ENCODE data around the gene TOP1. TPM values are rescaled to one million over a fixed set of nuclear protein-coding genes. Genes with fewer than 3 reads are reported as not detected.
A peak's percentile ranks its signal among the peaks of the same experiment; 100 is the strongest.

TOP1 gene
- total RNA-seq, 4 donors from 2014 or later = 23.1 to 49.9 (median 31.6) TPM

GRCh38 chr20:41136680-41137613 is 108.3 kb downstream of the TOP1 start, which contains the start of gene PLCG1:
Gene PLCG1, plus strand, starts transcription at chr20:41137543. Its CDS starts 99 bp downstream, at chr20:41137642.
- H3K27ac ChIP-seq = peak within 1 kb of the TSS; percentile 91 to 98 (median 95)
- H3K9me3 ChIP-seq = no peaks in the 10 kb centered on the region
- intact Hi-C loops (cut with DNase I) = loop anchor here (10.0 kb wide), 1 partner anchor 198 kb away; no protein-coding TSS in a partner anchor
- 0% methylated on average over 1 of the region's 121 CpGs; no CpG with 5 or more reads in 1 of the 2 donors for WGBS, 2 donors
- peak; percentile 30 for DNase-seq
- peaks cover 35 to 79% (median 49%) of the 10 kb centered on the region in 3 donors for H3K4me1 ChIP-seq
- peak within 1 kb of the TSS; percentile 72 to 98 (median 86) for H3K4me3 ChIP-seq
- H3K27me3 ChIP-seq = no peaks in the 10 kb centered on the region
- H3K36me3 ChIP-seq = no peaks in the 10 kb centered on the region
- TF ChIP-seq CTCF (IDR thresholded peaks at IDR 0.05) (peak in 1 of 6 experiments; percentile 10), POLR2A (IDR thresholded peaks at IDR 0.05) (peak in 2 of 4 donors; percentile 59 to 86)

- Histone ChIP-seq H3K4me3 (peak overlapping the region; percentile 72 to 98 (median 86)), H3K27me3 (no peaks in the 10 kb centered on the region), H3K9me3 (no peaks in the 10 kb centered on the region), H3K36me3 (no peaks in the 10 kb centered on the region), H3K27ac (peak overlapping the region; percentile 91 to 98 (median 95)), H3K4me1 (peaks cover 35 to 88% (median 58%) of the 10 kb centered on the region in 3 donors)
- peak; percentile 18 for DNase-seq
- intact Hi-C loops (cut with DNase I) = loop anchor here (10.0 kb wide), 1 partner anchor 197 kb away; no protein-coding TSS in a partner anchor
- 0% methylated on average over 4 of the region's 66 CpGs; no CpG with 5 or more reads in 1 of the 2 donors for WGBS, 2 donors
- TF ChIP-seq CTCF (IDR thresholded peaks at IDR 0.05) (no peak), POLR2A (IDR thresholded peaks at IDR 0.05) (peak in 1 of 4 donors; percentile 20)
These were observed 109.2 kb downstream of the TOP1 start for GRCh38 chr20:41137614-41138474.

GRCh38 chr20:41138475-41139226 is 110.0 kb downstream of the TOP1 start:
- Histone ChIP-seq H3K36me3 (no peaks in the 10 kb centered on the region), H3K9me3 (no peaks in the 10 kb centered on the region), H3K27ac (peak overlapping the region; percentile 91 to 98 (median 95)), H3K4me3 (peak overlapping the region; percentile 72 to 98 (median 86)), H3K27me3 (no peaks in the 10 kb centered on the region), H3K4me1 (peaks cover 35 to 90% (median 64%) of the 10 kb centered on the region in 3 donors)
- WGBS, 2 donors = 16 to 40% methylated on average over 3 to 8 of the region's 12 CpGs
- intact Hi-C loops (cut with DNase I) = loop anchor here (10.0 kb wide), 1 partner anchor 196 kb away; no protein-coding TSS in a partner anchor
- DNase-seq = no peak
- TF ChIP-seq POLR2A (IDR thresholded peaks at IDR 0.05) (no peak), CTCF (IDR thresholded peaks at IDR 0.05) (no peak)

- Histone ChIP-seq H3K4me3 (peak overlapping the region in 3 of 4 donors; percentile 72 to 98 (median 93)), H3K36me3 (peaks cover 0 to 3% (median 0%) of the 10 kb centered on the region in 3 donors), H3K9me3 (no peaks in the 10 kb centered on the region), H3K27me3 (no peaks in the 10 kb centered on the region), H3K4me1 (peaks cover 35 to 90% (median 59%) of the 10 kb centered on the region in 3 donors), H3K27ac (peak overlapping the region in 3 of 4 donors; percentile 91 to 98 (median 98))
- no peak for TF ChIP-seq CTCF (IDR thresholded peaks at IDR 0.05)
- intact Hi-C loops (cut with DNase I) = loop anchor here (10.0 kb wide), 1 partner anchor 195 kb away; no protein-coding TSS in a partner anchor
- DNase-seq = no peak
- 46 to 47% methylated on average over 5 of the region's 5 CpGs for WGBS, 2 donors
These were observed 110.8 kb downstream of the TOP1 start for GRCh38 chr20:41139227-41140093.
